HG02588 (cell line): ENCODE results near the gene CHKA.
"Not testable (repeated sequence)": the region's sequence is repeated elsewhere in the genome, so short reads cannot be mapped to it uniquely, and the experiment has no call there.

Experiments used
- ATAC-seq: cut with Tn5 transposase; IDR thresholded peaks from one replicate; pipeline ENCODE4 v1.9.1; 2021; ENCODE audit warnings: mild to moderate bottlenecking, moderate library complexity; ENCODE audit not compliant: unreplicated experiment

Gene CHKA

GRCh38 chr11:68116974-68117373 lies 4.2 kb downstream of the CHKA start:
- no peak for ATAC-seq

- ATAC-seq: no peak
These were observed 5.1 kb downstream of the CHKA start for GRCh38 chr11:68116126-68116525.

- ATAC-seq: no peak
These were observed 5.9 kb downstream of the CHKA start for GRCh38 chr11:68115285-68115684.

- no peak for ATAC-seq
These were observed 7.2 kb downstream of the CHKA start for GRCh38 chr11:68113986-68114385.

DNA sequence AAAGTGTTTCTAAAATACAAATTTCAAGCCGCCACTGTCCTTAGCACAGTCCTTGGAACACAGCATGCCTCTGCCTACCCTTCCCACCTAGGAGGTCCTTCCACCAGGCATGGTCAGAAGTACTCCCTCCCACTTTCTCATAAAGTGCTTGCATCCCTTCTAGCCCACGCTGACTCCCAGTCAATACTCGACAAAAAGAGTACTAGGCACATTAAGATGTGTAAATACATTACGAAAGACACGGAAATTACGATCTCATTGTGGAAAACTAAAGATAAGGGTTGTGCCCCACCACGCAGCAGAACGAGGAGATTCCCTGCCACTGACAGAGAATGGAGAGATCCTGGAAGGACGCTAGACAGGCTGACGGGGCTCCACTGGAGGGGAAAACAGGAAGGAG lies 13.5 kb downstream of the CHKA start:
- no peak for ATAC-seq

DNA sequence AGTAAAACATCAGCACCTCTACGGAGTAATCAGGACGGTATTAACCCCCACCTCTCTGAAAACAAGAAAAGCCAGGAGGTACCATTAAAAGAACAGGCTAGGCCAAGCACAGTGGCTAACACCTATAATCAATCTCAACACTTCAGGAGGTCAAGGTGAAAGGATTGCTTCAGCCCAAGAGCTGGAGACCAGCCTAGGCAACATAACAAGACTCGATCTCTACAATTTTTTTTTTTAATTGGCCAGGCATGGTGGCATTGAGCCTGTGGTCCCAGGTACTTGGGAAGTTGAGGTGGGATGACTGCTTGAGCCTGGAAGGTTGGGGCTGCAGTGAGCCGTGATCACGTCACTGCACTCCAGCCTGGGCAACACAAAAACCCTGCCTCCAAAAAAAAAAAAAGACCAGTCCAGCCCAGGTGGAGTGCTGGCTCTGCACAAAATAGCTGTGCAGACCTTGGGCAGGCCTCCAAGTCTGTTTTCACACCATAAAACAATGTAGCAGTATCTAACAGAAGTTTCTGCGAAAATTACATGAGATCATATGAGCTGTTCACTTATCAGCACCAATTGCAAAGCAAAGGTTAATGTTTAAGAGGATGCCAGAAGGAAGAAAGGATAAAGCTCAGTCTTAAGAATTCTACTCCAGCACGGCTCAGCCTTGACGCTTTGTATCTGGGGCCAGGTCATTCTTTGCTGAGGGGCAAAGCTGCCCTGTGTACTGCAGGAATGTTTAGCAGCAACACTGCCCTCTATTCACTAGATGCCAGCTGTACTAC lies 14.8 kb downstream of the CHKA start:
- ATAC-seq: no peak

DNA sequence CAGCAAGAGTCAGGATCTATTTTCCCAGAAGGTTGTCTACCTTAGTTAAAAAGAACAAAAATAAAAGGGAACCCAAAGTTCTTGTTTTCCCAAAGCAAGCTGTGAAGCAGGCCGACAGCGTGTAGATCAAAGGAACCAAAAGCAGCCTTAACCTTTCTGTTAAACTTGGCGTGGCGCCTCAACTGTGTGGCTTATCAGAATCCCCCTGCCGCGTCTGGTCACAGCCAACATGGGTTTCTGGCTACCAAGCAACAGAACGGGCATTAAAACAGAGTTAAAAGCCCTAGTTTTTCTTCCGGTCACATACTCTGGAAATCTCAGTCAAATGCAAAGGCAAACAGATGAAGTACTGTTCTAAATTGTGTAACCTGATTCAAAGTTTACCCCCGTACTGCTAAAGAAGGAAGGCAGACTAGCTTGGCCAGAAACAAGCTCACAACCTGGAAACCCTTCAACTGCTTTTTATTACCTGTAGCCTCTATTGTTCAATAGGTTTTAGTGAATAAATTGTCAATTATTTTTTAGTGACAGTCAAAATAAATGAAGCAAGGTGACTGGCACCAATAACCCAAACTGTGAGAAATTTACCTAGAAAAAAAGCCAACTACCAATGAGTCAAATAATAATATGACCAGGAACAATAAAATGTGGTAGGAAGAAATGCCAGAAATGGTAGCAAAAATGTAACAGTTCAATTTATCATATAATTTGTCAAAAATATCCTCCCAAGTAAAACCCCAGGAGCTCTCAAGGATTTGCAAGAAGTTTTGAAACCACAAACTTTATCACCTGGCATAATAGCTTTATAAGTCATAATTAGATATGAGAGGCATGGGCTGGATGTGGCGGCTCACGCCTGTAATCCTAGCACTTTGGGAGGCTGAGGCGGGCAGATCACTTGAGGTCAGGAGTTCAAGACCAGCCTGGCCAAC lies 21.4 kb downstream of the CHKA start:
- no peak for ATAC-seq

GRCh38 chr11:68099057-68099456 lies 22.1 kb downstream of the CHKA start:
- ATAC-seq: no peak

GRCh38 chr11:68096962-68097361 lies 24.2 kb downstream of the CHKA start:
- ATAC-seq: no peak

DNA sequence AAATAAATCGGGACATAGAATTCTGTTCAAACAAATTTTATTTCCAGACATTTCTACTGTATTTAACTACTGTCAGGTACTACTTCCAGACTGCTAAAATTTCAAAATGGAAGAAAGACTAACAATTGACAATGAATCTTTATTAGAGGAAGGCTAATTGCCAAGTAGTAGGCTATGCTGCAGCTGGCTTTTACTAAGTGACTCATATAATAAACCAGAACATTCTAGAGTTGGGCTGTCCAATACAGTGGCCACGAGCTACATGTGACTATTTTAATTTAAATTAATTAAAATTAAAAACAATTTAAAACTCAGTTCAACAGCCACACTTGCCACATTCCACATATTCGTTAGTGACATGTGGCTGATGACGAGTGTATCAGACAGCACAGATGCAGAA lies 27.6 kb downstream of the CHKA start:
- no peak for ATAC-seq

DNA sequence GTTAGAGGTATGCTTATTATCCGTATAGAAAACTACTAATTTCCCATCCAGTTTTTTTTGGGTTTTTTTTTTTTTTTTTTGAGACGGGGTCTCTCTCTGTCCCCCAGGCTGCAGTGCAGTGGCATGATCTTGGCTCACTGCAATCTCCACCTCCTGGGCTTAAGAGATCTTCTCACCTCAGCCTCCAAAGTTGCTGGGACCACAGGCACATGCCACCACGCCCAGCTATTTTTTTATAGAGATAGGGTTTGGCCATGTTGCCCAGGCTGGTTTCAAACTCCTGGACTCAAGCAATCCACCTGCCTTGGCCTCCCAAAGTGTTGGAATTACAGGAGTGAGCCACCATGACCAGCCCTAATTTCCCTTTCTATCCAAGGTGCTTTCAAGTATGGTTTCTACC lies 28.2 kb downstream of the CHKA start:
- ATAC-seq: not testable (repeated sequence)

DNA sequence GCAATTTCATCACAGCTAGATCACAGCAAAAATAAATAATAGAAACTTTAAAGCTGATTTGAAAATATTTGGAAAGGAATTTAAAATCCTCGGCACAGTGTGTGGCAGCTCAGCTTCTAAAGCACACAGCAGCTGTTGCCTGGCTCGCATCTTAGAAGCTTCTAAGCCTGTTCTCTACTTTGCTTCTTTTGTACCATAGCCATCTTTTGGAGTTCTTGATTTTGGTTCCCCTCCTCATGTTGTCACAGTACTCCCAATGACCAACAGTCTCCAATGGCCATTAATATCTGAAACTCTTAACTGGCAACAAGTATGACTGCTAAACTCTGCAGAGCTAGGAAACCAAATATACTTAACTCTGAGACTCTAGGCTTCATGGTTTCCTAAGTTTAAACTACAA lies 28.8 kb downstream of the CHKA start:
- ATAC-seq: no peak

DNA sequence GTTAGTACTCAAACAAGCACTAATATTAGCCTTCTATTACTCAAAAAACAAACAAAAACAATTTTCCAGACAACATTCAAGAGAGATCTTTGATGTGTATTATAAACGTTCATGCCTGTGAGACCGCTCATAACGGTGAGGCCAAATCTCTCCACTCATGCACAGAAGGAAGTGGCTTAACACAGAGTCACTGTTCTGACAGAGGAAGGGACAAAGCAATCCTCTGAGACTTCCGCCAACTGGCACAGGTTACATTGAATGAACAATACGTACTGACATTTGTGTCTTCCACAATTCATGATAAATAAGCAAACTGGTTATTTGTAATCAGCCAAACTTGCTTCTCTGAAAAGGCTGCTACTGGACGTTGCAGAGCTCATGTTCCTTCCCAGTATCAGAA lies 30.5 kb downstream of the CHKA start:
- ATAC-seq: no peak

- no peak for ATAC-seq
These were observed 30.9 kb downstream of the CHKA start for GRCh38 chr11:68090287-68090686.

GRCh38 chr11:68089679-68090078 lies 31.5 kb downstream of the CHKA start:
- ATAC-seq: no peak

DNA sequence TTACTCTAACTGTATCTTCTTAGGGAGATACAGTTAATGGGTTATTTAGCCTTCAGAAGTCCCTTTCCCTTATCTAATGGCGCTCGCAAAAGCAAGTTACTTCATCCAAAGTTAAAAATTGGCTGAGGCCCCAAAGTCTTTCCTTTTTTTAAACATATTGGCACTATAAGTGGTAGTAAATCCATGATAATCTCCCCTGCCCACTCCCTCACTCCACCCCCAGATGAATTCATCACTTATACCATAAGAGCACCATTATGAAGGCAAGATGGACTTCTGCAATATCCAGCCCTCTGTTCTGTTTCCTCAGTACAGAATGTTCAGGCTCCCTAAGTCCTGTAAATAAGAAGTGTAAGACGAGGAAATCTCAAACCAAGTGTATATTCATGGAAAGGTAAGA lies 37.7 kb downstream of the CHKA start:
- ATAC-seq: no peak

GRCh38 chr11:68082481-68082880 lies 38.7 kb downstream of the CHKA start:
- ATAC-seq: no peak

DNA sequence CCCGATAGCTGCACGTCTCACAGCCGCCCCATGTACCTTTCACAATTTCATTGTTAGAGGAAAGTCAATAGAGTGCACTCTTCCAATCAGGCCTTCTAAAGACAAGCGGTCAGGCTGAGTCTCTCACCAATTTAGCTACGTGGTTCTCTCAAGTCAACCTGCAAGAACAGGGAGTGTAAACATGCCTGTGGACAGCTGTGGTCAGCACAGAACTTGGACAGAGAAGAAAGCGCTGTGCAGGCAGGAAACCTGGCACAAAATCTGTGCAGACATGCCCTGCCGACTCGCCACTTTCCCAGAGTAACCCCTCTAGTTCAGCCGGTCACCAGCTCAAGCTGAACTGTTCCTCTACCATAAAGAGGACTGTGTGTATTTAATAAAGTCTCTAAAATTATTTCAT lies 39.5 kb downstream of the CHKA start:
- no peak for ATAC-seq

DNA sequence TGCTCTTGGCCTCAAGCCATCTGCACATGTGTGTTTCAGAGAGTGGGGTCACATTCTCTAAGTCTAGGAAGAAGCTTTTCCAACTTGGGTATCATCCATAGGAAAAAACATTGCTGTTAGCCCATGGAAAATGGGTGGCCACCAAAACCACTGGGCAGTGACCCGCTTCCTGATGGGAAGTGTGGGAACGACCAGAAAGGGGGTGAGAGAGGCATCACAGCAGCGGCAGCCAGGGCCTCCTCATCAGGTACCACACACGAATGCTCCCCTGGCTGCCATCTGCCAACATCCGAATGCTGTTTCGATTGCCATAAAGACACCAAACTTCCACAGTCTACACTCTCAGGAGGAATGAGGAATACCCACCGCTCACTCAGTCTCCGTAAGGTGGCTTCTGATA lies 40.3 kb downstream of the CHKA start:
- no peak for ATAC-seq

DNA sequence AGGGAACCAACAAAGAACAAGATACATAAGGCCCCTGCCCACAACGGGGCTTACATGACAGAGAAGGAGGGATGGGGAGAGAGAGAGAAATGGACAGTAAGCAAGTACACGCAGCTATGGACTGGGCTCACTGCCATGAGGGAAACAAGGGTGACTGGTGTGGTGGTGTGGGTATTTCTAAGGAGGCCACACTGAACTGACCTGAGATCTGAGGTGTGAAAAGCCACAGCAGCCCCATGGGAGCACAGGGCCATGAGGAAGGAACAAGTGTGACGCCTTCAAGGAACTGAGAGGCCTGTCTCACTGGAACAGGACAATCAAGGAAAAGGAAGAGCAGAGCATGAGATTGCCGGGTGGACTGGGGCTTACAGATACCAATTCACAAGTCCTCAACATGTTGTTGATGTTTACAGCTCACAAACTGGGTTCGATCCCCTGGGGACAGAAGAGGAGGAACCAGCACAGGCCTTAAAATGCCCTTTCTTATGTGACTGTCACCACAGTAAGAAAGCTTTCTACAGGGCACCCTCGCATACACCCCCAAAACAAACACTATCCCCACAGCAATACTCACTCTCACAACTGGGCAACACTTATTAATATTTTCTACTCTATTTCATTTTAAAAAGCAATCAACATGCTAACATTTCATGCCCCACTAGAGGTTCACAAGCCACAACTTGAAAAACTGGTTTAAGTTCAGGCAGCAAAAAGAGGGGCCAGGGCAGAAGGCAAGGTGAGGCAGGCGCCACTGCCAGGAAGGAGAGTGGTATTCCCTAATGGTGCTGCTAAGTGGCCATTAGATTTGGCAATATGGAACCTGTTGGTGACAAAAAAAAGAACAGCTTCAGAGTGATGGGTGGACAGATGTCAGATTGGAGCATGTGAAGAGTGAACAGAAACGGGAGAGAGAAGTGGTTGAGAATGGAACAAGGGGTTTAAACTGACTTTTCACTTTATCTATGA lies 43.3 kb downstream of the CHKA start:
- ATAC-seq: no peak
